Keratinocyte (primary cell): Measurements from ENCODE around the gene HEPACAM2. TPM values are rescaled to one million over a fixed set of nuclear protein-coding genes. Genes with fewer than 3 reads are reported as not detected.

Source experiments
- DNase-seq: peaks from one replicate; pipeline ENCODE4 v3.0.0-alpha.2; 2011; ENCODE audit warnings: low read depth, missing footprints, low spot score
- FAIRE-seq: peaks from 2 replicates; lab custom pipeline; 2011; peaks lifted over from hg19 to GRCh38; lab: Jason Lieb, UNC
- H2AFZ ChIP-seq: 2 replicates; pipeline ENCODE4 v1.6.0; 2012; ENCODE audit warnings: low read length, control low read depth, inconsistent platforms; ENCODE audit not compliant: control insufficient read depth
- H3K27ac ChIP-seq: 2 replicates; pipeline ENCODE4 v1.5.1; 2011; ENCODE audit warnings: low read length; ENCODE audit not compliant: control insufficient read depth, insufficient read depth
- H3K27me3 ChIP-seq: 3 replicates; pipeline ENCODE4 v1.6.0; 2011; ENCODE audit warnings: low read length; ENCODE audit not compliant: control insufficient read depth, insufficient read depth; ENCODE audit errors: extremely low read depth
- H3K36me3 ChIP-seq, 2 experiments: 2 replicates in 1 of 2; 3 replicates in 1 of 2; pipeline ENCODE4 v1.5.1; 2011; ENCODE audit warnings: low read length in 2 of 2, mild to moderate bottlenecking in 1 of 2; ENCODE audit not compliant: control insufficient read depth in 2 of 2, insufficient read depth in 2 of 2; ENCODE audit errors: extremely low read depth in 1 of 2
- H3K4me1 ChIP-seq: 3 replicates; pipeline ENCODE4 v1.5.1; 2011; ENCODE audit warnings: low read length; ENCODE audit not compliant: control insufficient read depth, insufficient read depth; ENCODE audit errors: extremely low read depth
- H3K4me2 ChIP-seq: 3 replicates; pipeline ENCODE4 v1.6.0; 2011; ENCODE audit warnings: low read depth, low read length; ENCODE audit not compliant: control insufficient read depth, insufficient read depth; ENCODE audit errors: extremely low read depth
- H3K4me3 ChIP-seq, 3 experiments: fragments of 200-600 bp in 1 of 3; sonication (generic) in 1 of 3; 2 replicates in 2 of 3; 3 replicates in 1 of 3; pipeline ENCODE4 v1.5.1; 2011 to 2016; ENCODE audit warnings: low read length in 3 of 3, mild to moderate bottlenecking in 3 of 3, control low read depth in 2 of 3, inconsistent platforms in 1 of 3, low read depth in 1 of 3, mixed read lengths in 1 of 3, mixed run types in 1 of 3, moderate library complexity in 1 of 3; ENCODE audit not compliant: control insufficient read depth in 2 of 3, insufficient read depth in 2 of 3; ENCODE audit errors: extremely low read depth in 1 of 3
- H3K79me2 ChIP-seq: 2 replicates; pipeline ENCODE4 v1.6.0; 2012; ENCODE audit warnings: low read length; ENCODE audit not compliant: control insufficient read depth, insufficient read depth
- H3K9ac ChIP-seq: 3 replicates; pipeline ENCODE4 v1.6.0; 2011; ENCODE audit warnings: low read length; ENCODE audit not compliant: control insufficient read depth, insufficient read depth; ENCODE audit errors: extremely low read depth
- H3K9me1 ChIP-seq: 3 replicates; pipeline ENCODE4 v1.6.0; 2011; ENCODE audit warnings: low read length; ENCODE audit not compliant: control insufficient read depth, insufficient read depth; ENCODE audit errors: extremely low read depth
- H3K9me3 ChIP-seq: 2 replicates; pipeline ENCODE4 v1.5.1; 2012; ENCODE audit warnings: low read depth, low read length; ENCODE audit not compliant: control insufficient read depth
- H4K20me1 ChIP-seq: 3 replicates; pipeline ENCODE4 v1.6.0; 2011; ENCODE audit warnings: low read length; ENCODE audit not compliant: control insufficient read depth, insufficient read depth; ENCODE audit errors: extremely low read depth
- EZH2 ChIP-seq: IDR thresholded peaks from one replicate; pipeline ENCODE4 v1.6.1; 2012; ENCODE audit warnings: inconsistent platforms, mild to moderate bottlenecking, low read length, moderate library complexity
- dilution Hi-C: fragments of 300-500 bp; cut with MboI; formaldehyde crosslinking; loops from one replicate; pipeline ENCODE4 v1.7.0; 2020; ENCODE audit warnings: low sequenced_read_pairs; ENCODE audit not compliant: extremely low pct_ligation_motif_present
- polyA plus RNA-seq, 5 experiments: library from polyadenylated mRNA; depleted of rRNA in 3 of 5; stranded (reverse) in 3 of 5; stranded (forward) in 1 of 5; unstranded in 1 of 5; fragments of >200 nt; gene quantifications; 1 replicate in 1 of 5; 2 replicates in 3 of 5; 3 replicates in 1 of 5; pipeline versions ENCODE4 v1.2.1 to v1.2.3, GENCODE V29; 2011 to 2012; ENCODE audit warnings: missing spikeins in 2 of 5, low read depth in 1 of 5, low replicate concordance in 1 of 5
- TF ChIP-seq, protein P1 (sequence below), 3 experiments: IDR thresholded peaks in 1 of 3; conservative IDR thresholded peaks in 1 of 3; optimal IDR thresholded peaks in 1 of 3; 2 replicates in 2 of 3; 3 replicates in 1 of 3; pipeline versions ENCODE3 to v1.5.1; 2011; ENCODE audit warnings: low read length in 3 of 3, mild to moderate bottlenecking in 3 of 3, moderate library complexity in 2 of 3, control low read depth in 1 of 3, inconsistent platforms in 1 of 3; ENCODE audit not compliant: insufficient read depth in 2 of 3; ENCODE audit errors: extremely low read depth in 1 of 3

Gene HEPACAM2
- polyA plus RNA-seq, 1 donor (not counting 4 experiments of a cell fraction or from before 2014, with no cell fraction given) = not detected

DNA sequence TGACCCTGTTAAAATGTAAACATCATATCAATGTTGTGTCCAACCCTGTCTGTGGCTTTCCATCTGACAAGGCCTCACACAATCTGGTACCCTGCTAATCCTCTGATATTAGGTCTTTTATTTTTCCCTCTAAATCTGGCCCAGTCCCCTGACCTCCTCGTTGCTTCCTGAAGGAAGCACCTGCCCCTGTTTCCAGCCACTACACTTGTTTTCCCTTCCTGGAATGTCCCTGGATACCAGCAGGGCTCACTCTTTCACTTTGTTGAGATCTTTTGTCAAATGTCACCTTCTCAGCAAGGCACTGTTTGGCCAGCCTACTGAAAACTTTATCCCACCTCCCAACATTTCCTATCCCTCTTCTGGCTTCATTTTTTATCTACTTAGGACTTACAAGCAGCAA, 80.2 kb downstream of the HEPACAM2 start:
- TF ChIP-seq, protein P1, sequence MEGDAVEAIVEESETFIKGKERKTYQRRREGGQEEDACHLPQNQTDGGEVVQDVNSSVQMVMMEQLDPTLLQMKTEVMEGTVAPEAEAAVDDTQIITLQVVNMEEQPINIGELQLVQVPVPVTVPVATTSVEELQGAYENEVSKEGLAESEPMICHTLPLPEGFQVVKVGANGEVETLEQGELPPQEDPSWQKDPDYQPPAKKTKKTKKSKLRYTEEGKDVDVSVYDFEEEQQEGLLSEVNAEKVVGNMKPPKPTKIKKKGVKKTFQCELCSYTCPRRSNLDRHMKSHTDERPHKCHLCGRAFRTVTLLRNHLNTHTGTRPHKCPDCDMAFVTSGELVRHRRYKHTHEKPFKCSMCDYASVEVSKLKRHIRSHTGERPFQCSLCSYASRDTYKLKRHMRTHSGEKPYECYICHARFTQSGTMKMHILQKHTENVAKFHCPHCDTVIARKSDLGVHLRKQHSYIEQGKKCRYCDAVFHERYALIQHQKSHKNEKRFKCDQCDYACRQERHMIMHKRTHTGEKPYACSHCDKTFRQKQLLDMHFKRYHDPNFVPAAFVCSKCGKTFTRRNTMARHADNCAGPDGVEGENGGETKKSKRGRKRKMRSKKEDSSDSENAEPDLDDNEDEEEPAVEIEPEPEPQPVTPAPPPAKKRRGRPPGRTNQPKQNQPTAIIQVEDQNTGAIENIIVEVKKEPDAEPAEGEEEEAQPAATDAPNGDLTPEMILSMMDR (optimal IDR thresholded peaks at IDR 0.05 in 1 of 3, IDR thresholded peaks at IDR 0.05 in 1 of 3, conservative IDR thresholded peaks at IDR 0.05 in 1 of 3; ENCODE audit: extremely low read depth in 1 of 3, insufficient read depth in 2 of 3, low read length in 3 of 3) = no peak
- TF ChIP-seq EZH2 = no peak
- DNase-seq = no peak
- no peak overlapping the region for H3K4me2 ChIP-seq
- dilution Hi-C loops = no loop called here
- H3K9ac ChIP-seq = no peak overlapping the region
- H3K4me1 ChIP-seq = peaks cover 3% of the 10 kb centered on the region
- no peak overlapping the region for H2AFZ ChIP-seq
- H4K20me1 ChIP-seq = no peaks in the 10 kb centered on the region
- no peak overlapping the region for H3K4me3 ChIP-seq
- FAIRE-seq = no peak
- H3K27me3 ChIP-seq = no peaks in the 10 kb centered on the region
- no peaks in the 10 kb centered on the region for H3K36me3 ChIP-seq
- H3K79me2 ChIP-seq = no peaks in the 10 kb centered on the region
- H3K27ac ChIP-seq = no peak overlapping the region
- no peaks in the 10 kb centered on the region for H3K9me3 ChIP-seq
- H3K9me1 ChIP-seq = no peaks in the 10 kb centered on the region

DNA sequence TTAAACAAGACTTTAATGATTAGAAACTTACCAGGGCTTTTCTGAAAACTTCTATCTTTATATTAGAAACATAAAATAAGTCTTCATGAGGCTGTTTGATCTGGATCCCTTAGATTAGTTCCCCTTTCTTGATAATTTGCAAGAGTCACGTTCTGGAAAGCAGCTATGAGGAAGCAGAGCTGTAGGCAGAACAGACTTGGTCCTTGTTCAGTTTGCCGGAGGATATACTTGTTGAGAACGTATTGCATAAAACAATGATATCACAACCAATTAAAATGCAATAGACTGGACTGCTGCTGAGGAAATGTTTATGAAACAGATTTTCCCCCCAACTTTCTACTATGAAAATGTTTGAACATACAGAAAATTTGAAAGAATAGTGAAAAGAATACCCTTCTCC, 80.9 kb downstream of the HEPACAM2 start:
- Histone ChIP-seq H3K27me3 (no peaks in the 10 kb centered on the region), H2AFZ (no peak overlapping the region), H3K9me1 (no peaks in the 10 kb centered on the region), H3K4me3 (no peak overlapping the region), H3K79me2 (no peaks in the 10 kb centered on the region), H3K4me1 (peaks cover 3% of the 10 kb centered on the region), H4K20me1 (no peaks in the 10 kb centered on the region), H3K9me3 (no peaks in the 10 kb centered on the region), H3K9ac (no peak overlapping the region), H3K36me3 (no peaks in the 10 kb centered on the region), H3K4me2 (no peak overlapping the region), H3K27ac (no peak overlapping the region)
- DNase-seq (no peak), FAIRE-seq (no peak)
- TF ChIP-seq, protein P1 (optimal IDR thresholded peaks at IDR 0.05 in 1 of 3, IDR thresholded peaks at IDR 0.05 in 1 of 3, conservative IDR thresholded peaks at IDR 0.05 in 1 of 3; ENCODE audit: extremely low read depth in 1 of 3, insufficient read depth in 2 of 3, low read length in 3 of 3) = no peak
- dilution Hi-C loops = no loop called here
